Measurements from ENCODE around the gene ZSWIM5.
"Not testable (repeated sequence)": the region's sequence is repeated elsewhere in the genome, so short reads cannot be mapped to it uniquely, and the experiment has no call there.

ZSWIM5 gene

DNA sequence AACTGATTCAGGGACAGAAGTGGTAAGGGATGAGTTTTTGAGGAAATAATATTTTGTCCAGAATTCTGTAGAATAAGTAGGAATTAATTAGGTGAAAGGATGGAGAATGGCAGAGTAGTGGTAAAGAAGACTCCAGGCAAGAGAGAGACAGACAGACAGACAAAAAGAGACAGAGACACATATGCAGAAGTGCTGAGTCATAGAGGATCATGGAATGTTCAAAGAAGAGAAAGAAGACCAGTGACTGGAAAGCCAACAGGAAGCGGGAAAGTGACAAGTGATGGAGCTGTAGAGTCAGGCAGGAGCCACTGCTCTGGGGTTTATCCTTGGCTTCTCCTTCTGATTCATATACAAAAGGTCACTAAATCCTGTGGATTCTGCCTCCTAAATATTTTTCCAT lies 108.5 kb downstream of the ZSWIM5 start:
- in situ Hi-C loops (cut with MboI; ENCODE audit: low sequenced_read_pairs) = no loop called here

DNA sequence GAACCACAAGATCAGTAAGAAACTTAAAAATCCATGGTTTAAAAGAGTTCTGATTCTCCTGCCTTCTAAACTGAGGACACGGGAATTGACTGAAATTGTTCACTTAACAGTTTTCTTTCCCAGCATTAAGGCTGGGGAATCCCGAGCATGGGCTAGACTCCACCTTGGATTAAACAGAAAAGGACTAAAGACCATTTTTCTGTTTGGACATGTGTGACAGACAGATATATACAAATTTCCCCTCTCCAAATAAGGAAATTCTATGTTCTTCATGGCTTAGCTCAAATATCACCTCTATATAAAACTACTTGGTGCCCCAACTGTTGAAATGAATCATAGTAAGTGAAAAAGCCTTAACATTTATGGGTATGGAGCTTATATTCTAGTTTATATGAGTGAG lies 109.3 kb downstream of the ZSWIM5 start:
- in situ Hi-C loops (cut with MboI; ENCODE audit: low sequenced_read_pairs) = no loop called here

DNA sequence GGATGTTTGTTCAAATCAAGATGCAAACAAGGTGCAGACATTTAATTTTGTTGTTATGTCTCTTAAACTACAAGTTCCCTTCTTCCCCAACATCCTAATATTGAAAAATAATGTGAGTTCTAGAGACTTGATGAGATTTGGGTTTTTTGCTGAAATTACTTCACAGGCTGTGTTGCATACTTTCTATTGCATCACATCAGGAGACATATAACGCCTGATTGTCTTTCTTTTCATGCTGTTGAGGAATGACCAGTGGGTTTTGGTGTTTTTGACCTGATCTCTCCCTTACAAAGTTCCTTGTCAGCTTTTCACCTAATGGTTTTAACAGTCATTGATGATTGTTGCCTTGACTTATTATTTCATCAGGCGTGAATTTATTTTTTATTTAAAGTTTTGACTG lies 111.0 kb downstream of the ZSWIM5 start:
- in situ Hi-C loops (cut with MboI; ENCODE audit: low sequenced_read_pairs) = no loop called here

DNA sequence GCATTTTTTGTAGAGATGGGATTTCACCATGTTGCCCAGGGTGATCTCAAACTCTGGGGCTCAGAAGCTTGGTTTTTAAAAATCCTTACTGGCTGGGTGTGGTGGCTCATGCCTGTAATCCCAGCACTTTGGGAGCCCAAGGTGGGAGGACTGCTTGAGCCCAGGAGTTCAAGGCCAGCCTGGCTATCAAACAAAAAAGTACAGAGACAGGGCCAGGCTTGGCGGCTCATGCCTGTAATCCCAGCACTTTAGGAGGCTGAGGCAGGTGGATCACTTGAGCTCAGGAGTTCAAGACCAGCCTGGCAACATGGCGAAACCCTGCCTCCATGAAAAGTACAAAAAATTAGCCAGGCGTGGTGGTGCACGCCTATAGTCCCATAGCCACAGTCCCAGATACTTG lies 112.0 kb downstream of the ZSWIM5 start:
- in situ Hi-C loops (cut with MboI; ENCODE audit: low sequenced_read_pairs) = not testable (repeated sequence)

DNA sequence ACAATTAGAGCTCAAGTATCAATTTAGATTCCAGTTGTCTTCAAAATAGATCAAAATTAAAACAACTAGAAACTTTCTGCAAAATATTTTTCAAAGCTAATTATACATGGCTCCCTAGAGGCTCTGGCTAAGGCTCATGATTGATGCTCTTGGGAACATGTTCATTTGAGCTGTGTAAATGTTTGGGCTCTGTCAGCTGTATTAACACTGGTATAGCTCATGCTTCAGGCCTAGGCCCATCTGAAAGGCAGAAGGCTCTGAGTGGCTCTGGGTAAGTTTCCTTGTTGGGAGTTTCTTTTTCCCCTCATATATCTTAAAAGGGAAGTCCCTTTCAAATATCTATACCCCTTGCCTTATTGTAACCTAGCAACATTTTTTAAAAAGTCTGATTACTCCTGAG lies 113.1 kb downstream of the ZSWIM5 start:
- in situ Hi-C loops (cut with MboI; ENCODE audit: low sequenced_read_pairs) = no loop called here

DNA sequence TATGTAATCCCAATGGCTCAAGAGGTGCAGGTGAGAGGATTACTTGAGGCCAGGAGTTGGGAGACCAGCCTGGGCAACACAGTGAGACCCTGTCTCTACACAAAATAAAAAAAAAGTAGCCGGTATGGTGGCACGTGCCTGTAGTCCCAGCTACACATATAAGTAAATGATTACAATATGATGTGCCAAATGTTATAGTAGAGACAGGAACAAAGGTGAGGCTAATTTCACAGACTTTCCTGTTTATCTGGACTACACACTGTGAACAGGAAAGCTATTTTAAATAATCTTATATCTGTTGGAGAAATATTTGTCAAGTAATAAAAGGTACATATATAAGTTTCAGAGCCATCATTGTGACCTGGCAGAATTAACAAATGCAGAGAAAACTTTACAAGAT lies 116.7 kb downstream of the ZSWIM5 start:
- in situ Hi-C loops (cut with MboI; ENCODE audit: low sequenced_read_pairs) = no loop called here

DNA sequence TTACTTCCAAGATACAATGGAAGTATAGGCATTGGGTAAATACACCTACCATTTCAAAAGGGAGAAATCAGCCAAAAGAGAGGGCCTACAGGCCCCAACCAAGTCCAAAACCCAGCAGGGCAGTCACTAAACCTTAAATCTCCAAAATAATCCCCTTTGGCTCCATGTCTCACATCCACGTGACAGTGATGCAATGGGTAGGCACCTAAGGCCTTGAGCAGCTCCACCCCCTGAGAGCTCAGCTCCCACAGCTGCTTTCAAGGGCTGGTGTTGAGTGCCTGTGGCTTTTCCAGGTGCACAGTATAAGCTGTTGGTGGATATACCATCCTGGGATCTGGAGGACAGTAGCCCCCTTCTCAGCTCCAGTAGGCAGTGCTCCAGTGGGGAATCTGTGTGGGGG lies 121.8 kb downstream of the ZSWIM5 start:
- in situ Hi-C loops (cut with MboI; ENCODE audit: low sequenced_read_pairs) = no loop called here

DNA sequence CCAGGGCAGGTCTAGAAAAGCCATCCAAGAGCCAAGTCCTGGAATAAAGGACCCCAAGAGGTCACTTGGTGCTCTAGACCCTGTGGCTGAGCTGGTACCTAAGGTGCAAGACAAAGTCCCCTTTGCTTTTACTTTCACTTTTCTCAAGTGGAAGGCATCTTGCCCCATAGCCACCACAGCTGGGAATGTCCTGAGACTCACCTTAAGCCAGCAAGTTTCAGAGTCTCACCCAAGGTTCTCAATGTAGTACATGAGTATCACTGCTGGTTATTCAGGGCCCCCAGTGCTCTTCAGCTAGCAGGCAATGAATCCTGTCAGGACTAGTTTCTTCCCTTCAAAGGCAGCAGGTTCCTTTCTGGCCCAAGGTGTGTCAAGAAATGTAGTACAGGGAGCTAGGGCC lies 126.9 kb downstream of the ZSWIM5 start:
- in situ Hi-C loops (cut with MboI; ENCODE audit: low sequenced_read_pairs) = no loop called here

DNA sequence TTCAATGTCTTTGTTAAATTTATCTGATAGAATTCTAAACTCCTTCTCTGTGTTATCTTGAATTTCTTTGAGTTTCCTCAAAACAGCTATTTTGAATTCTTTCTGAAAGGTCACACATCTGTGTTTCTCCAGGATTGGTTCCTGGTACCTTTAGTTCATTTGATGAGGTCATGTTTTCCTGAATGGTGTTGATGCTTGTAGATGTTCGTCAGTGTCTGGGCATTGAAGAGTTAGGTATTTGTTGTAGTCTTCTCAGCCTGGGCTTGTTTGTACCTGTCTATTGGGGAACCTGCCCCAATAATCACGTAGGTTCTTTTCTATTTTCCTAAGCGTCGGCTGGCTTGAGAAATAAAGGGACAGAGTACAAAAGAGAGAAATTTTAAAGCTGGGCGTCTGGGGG lies 129.4 kb downstream of the ZSWIM5 start:
- in situ Hi-C loops (cut with MboI; ENCODE audit: low sequenced_read_pairs) = not testable (repeated sequence)

DNA sequence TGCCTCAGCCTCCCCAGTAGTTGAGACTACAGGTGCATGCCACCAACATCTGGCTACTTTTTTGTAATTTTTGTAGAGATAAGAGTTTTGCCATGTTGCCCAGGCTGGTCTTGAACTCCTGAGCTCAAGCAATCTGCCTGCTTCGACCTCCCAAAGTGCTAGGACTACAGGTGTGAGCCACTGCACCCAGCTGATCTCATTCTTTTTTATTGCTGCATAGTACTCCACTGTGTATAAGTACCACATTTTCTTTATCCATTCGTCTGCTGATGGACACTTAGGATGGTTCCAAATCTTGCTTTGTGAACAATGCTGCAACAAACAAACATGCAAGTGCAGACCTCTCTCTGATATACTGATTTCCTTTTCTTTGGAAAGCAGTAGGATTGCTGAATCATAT lies 134.8 kb downstream of the ZSWIM5 start:
- in situ Hi-C loops (cut with MboI; ENCODE audit: low sequenced_read_pairs) = no loop called here

DNA sequence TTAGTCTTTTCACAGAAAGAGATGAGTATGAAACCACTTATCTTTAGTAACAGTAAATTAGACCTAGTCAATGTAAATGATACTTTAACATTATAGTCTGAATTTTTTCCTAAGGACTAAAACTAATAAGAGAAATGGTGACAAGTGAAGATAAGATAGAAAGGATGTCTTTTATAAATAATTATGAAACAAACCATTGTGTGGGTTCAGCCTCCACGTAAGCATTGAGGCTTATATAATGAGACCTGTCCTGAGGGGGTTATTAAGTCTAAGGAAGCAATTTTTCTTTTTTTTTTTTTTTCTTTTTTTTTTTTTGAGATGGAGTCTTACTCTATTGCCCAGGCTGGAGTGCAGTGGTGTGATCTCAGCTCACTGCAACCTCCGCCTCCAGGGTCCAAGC lies 138.6 kb downstream of the ZSWIM5 start:
- in situ Hi-C loops (cut with MboI; ENCODE audit: low sequenced_read_pairs) = no loop called here

DNA sequence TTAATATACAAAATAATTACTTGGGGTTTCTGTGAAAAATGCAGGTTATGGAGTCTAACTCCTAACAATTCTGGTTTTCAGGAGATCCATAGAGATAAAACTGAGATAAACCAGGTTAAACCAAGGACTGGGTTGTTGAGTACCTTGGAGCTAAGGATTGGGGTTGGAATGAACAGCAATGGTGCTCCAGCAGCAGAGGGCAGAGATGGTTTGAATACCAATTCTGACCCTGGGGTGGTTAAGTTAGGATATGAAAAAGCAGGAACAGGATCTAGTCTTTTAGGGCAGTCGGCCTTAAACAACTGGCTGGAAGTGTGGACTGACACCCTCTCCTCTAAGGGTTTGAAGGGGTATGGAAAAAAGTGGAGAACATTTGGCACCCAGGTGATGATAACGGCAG lies 141.3 kb downstream of the ZSWIM5 start:
- in situ Hi-C loops (cut with MboI; ENCODE audit: low sequenced_read_pairs) = no loop called here

DNA sequence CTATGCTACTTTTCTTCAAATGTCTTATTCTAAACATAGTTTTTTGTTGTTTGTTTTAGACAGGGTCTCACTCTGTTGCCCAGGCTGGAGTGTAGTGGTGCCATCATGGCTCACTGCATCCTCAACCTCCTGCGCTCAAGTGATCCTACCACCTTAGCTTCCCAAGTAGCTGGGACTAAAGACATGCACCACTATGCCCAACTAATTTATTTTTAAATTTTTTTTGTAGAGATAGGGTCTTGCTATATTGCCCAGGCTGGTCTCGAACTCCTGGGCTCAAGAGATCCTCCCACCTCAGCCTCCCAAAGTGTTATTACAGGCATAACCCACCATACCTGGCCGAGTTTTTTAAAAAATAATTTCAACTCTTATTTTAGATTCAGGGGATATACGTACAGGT lies 143.9 kb downstream of the ZSWIM5 start:
- in situ Hi-C loops (cut with MboI; ENCODE audit: low sequenced_read_pairs) = not testable (repeated sequence)

DNA sequence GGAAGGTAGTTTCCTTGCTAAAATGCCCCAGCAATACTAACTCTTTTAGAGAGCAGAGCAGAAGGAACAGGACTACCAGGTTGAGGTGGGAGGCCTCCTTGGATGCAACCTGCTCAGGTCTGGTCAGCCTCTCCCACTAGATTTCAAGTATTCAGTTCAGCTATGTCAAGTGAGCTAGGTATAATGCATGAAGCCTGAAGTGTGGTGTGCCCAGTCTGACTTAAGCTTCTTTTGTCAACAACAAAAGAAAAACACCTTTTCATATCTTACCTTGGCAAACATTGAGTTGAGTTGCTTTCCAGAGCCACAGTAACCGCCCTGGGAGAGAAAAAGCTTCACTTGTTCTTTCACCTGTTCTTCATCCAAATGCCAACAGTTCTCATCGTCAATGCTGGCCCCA lies 146.6 kb downstream of the ZSWIM5 start:
- in situ Hi-C loops (cut with MboI; ENCODE audit: low sequenced_read_pairs) = no loop called here

DNA sequence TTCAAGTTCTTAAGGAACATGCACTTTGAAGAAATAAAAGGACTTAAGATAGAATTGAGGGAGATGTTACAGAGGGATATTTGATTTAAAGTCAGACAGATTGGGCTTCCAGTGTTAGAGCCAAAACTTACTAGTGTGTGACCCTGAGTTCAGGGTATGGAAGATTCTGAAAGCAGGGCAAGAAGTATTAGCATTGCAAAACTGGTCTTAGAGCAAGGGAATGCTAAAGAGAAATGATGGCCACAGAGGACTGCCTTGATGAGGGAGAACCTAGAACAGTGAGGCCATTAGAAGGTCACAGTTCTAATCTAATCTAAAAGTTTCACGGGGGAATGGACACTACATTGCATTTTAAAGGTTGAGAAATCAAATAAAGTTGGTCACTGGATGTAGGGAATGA lies 148.9 kb downstream of the ZSWIM5 start:
- in situ Hi-C loops (cut with MboI; ENCODE audit: low sequenced_read_pairs) = no loop called here

DNA sequence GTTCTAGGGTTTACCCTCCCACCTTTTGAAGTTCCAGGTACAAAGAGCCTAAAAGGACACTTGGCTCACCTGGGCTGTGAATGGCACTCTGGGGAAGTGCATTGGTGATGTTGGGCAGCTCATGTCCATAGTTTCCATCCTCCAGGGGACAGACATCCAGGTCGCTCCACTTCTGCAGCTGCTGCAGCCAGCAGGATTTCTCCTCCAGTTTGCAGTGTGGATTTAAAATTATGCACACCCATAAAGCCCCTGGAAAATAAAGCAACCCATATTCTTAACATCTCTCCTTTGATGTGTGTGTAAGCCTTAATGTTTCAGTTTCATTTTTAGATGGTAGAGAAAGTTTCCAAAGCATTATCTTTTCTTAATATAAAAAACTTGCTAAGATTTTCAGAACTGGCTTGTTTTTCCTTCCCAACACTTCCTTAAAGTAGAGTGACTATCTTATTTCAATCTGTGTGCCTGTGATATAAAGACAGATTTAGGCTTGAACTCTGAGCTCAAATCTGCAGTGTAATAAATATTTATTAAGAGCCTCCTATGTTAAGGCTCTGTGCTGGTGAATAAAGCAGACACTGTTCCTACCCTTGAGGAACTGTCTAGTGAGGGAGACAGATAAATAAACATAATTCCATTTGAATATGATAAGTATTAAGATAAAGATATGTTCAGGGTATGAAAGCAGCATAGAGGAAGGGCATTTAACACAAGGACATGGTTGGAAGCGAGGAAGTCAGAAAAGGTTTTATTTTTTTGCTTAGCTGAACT lies 155.2 kb downstream of the ZSWIM5 start:
- in situ Hi-C loops (cut with MboI; ENCODE audit: low sequenced_read_pairs) = no loop called here

DNA sequence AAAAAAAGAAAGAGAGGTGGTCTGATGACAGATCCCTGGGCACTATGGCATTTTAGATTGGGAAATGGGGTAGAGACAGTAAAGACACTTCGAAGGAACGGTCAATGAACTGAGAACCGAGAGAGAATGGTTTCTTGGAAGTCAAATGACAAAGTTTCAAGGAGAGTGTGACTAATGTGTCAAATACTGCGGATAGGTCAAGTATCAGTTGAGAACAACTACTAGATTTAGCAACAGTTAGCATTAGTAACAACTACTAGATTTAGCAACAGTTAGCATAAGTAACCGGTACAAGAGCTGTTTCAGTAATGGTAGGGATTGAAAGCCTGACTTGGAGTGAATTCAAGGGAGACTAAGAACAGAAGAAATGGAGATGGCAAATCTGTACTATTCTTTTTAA lies 159.4 kb downstream of the ZSWIM5 start:
- in situ Hi-C loops (cut with MboI; ENCODE audit: low sequenced_read_pairs) = no loop called here

DNA sequence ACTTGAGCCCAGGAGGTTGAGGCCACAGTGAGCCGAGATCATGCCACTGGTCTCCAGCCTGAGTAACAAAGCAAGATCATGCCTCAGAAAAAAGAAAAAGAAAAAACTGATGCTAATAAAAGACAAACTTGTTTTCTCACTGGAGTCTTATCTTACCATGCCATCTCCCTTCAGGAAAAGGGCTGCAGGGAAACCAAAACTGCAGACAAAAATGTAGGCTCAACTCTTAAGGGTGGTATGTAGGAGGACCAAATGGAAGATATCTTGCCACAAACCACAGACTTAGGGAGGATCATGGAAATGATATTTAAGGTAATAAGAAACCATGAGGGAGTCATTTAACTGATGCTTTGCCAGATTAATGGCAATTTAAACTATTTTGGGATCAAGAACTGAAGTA lies 161.5 kb downstream of the ZSWIM5 start:
- in situ Hi-C loops (cut with MboI; ENCODE audit: low sequenced_read_pairs) = no loop called here

DNA sequence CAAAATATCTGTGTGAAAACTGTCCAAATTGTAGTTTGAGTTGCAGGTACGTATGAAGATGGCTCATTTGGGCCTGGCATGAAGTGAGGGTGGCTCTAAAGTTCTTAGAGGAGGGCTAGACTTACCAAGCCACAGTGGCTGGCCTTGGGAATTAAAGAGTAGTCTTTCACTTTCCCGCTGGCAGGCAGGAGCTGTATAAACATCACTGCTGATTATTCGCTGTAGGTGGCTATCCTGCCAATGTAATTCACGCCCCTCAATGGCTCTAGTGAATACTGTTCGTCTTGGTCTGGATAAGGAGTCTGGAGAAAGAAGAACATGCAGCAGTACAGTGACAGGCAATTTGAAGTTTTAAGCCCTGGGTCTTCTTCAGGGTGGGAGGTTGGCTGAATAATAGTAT lies 163.3 kb downstream of the ZSWIM5 start:
- in situ Hi-C loops (cut with MboI; ENCODE audit: low sequenced_read_pairs) = no loop called here

DNA sequence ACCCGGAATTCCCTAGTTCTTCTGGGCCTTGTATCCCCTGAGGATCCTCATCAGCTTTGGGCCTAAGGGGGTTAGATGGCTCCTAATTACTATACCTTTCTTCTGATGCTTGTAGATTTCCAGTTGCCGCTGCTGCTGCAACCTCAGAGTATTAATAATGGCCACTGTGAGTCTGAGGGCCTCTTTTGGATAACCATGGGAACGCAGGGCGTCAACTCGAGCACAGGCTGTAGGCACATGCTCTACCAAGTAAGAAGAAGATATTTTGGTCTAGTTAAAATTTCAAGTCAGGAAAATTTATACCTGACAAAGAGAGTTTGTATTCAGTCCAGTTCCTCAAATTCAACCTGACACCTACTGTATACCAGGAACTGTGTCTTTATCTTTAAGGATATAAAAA lies 166.1 kb downstream of the ZSWIM5 start:
- in situ Hi-C loops (cut with MboI; ENCODE audit: low sequenced_read_pairs) = no loop called here

DNA sequence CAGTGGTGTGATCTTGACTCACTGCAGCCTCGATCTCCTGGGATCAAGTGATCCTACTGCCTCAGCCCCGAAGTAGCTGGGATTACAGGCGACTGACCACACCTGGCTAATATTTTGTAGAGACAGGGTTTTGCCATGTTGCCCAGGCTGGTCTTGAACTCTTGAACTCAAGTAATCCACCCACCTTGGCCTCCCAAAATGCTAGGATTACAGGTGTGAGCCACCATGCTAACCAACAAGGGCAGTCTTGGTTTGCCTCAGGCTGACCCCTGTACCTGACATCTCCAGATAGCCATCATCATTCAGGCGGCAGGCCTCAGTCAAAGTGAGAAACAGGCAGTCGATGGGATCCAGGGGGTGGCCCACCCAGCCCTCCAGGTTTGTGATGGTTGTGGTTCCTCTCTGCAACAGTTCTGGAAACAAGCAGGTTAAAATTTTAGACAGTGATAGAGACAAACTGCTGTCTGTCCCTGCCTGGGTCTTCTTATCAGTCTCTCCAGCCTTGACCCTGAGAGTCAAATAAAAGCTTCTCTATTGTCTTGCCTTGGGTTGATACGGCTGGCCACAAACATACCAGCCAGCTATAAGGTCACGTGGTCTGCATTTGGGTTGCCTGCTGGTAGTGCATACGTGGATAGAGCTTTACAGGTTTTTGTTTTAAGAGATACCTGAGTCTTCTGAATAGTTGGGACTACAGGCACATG lies 167.6 kb downstream of the ZSWIM5 start:
- in situ Hi-C loops (cut with MboI; ENCODE audit: low sequenced_read_pairs) = no loop called here

DNA sequence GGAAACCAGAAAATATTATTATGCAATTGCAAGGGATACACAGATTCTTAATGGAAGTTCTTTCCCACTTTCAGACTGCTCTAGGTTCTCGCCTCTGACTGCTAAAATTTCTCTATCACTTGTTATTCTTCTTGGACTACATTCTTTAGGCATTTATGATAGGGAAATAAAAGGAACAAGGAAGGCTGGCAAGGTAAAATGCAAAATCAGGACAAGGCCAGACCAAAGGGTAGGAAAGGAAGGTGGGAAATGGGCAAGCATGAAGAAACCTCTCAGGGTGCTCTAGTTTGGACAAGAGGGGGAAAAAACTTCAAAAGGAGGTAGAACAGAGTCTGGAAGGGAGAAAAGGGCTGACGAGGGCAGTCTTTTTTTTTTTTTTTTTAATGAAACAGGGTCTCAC lies 168.2 kb downstream of the ZSWIM5 start:
- in situ Hi-C loops (cut with MboI; ENCODE audit: low sequenced_read_pairs) = no loop called here

DNA sequence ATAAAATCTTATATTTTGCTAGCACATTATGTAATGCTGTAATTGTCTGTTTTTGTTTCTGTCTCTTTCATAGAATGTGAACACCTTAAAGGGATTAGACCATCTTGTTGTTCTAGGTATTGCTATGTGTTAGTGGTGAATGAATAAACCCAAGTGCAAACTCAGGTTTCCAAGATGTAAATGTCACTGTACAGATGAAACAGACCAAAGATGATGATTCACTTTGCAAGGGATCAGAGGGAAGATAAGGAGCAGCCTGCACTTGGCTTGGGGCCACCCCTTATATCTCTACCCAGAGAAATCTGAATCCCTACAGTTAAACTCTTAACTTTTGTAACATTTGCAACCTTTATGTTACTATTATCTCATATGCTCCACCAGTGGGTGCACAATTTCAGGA lies 168.9 kb downstream of the ZSWIM5 start:
- in situ Hi-C loops (cut with MboI; ENCODE audit: low sequenced_read_pairs) = no loop called here
